GM12878 (cell line): ENCODE data around the gene GNAI2. TPM values are rescaled to one million over a fixed set of nuclear protein-coding genes. Genes with fewer than 3 reads are reported as not detected.

Experiments used
- ATAC-seq: fragments of 200-7000 bp; cut with Tn5 transposase; 3 replicates; pipeline ENCODE4 v1.9.1; 2020; ENCODE audit warnings: mild to moderate bottlenecking, moderate library complexity
- BruUV-seq: library from RNA; stranded (reverse); fragments of 400-500 nt; replicated peaks from 2 replicates; lab custom pipeline; 2021; lab: Mats Ljungman, UMichigan
- CTCF ChIA-PET: fragments of 300-600 bp; sonication (Branson Sonifier 250); formaldehyde crosslinking; extraction: SDS; loops from one replicate; lab custom pipeline; 2021; ENCODE audit warnings: inconsistent platforms; lab: Yijun Ruan, JAX
- POLR2A ChIA-PET: fragments of 350-600 bp; formaldehyde crosslinking; extraction: SDS; loops from one replicate; lab custom pipeline; 2021; ENCODE audit warnings: inconsistent platforms; lab: Charles Lee
- RAD21 ChIA-PET: fragments of 300-600 bp; sonication (Branson Sonifier 250); formaldehyde crosslinking; loops from one replicate; lab custom pipeline; 2023; ENCODE audit warnings: antibody characterized with exemption; ENCODE audit not compliant: unreplicated experiment; lab: Charles Lee
- SMC1A ChIA-PET: fragments of 300-600 bp; sonication (Branson Sonifier 250); formaldehyde crosslinking; loops from one replicate; lab custom pipeline; 2023; ENCODE audit not compliant: unreplicated experiment, uncharacterized antibody; lab: Charles Lee
- DNase-seq: peaks from one replicate; pipeline ENCODE4 v3.0.0-alpha.2; 2011; ENCODE audit warnings: low read depth, low spot score
- FAIRE-seq: peaks from 3 replicates; lab custom pipeline; 2011; peaks lifted over from hg19 to GRCh38; lab: Jason Lieb, UNC
- H2AFZ ChIP-seq: 2 replicates; pipeline ENCODE4 v1.6.0; 2011; ENCODE audit warnings: low read depth, low read length, control low read depth; ENCODE audit not compliant: control insufficient read depth
- H3K27ac ChIP-seq: 2 replicates; pipeline ENCODE4 v1.5.1; 2011; ENCODE audit warnings: control low read depth; ENCODE audit not compliant: control insufficient read depth, insufficient read depth
- H3K27me3 ChIP-seq, 2 experiments: replicated peaks in 1 of 2; 2 replicates each; pipeline versions ENCODE4 v1.6.0 to v1.6.1; 2011; ENCODE audit warnings: low read length in 1 of 2; ENCODE audit not compliant: control insufficient read depth in 2 of 2, insufficient read depth in 2 of 2
- H3K36me3 ChIP-seq, 2 experiments: 2 replicates each; pipeline ENCODE4 v1.5.1; 2011; ENCODE audit warnings: low read length in 1 of 2; ENCODE audit not compliant: control insufficient read depth in 2 of 2, insufficient read depth in 2 of 2
- H3K4me1 ChIP-seq: 2 replicates; pipeline ENCODE4 v1.6.1; 2011; ENCODE audit warnings: mild to moderate bottlenecking, low read length, moderate library complexity, mixed read lengths; ENCODE audit not compliant: control insufficient read depth, insufficient read depth
- H3K4me2 ChIP-seq: 2 replicates; pipeline ENCODE4 v1.6.0; 2011; ENCODE audit warnings: control low read depth; ENCODE audit not compliant: control insufficient read depth, insufficient read depth
- H3K4me3 ChIP-seq: fragments of 200-600 bp; sonication (generic); 2 replicates; pipeline ENCODE4 v1.5.1; 2016
- H3K79me2 ChIP-seq: 2 replicates; pipeline ENCODE4 v1.6.0; 2011; ENCODE audit warnings: low read length; ENCODE audit not compliant: control insufficient read depth, insufficient read depth
- H3K9ac ChIP-seq: 2 replicates; pipeline ENCODE4 v1.8.0; 2011; ENCODE audit warnings: low read length, control low read depth, mixed read lengths; ENCODE audit not compliant: control insufficient read depth, insufficient read depth
- H3K9me3 ChIP-seq: replicated peaks from 3 replicates; pipeline ENCODE4 v1.5.1; 2011; ENCODE audit warnings: mild to moderate bottlenecking, low read length; ENCODE audit not compliant: control insufficient read depth, insufficient read depth
- H4K20me1 ChIP-seq: 2 replicates; pipeline ENCODE4 v1.6.0; 2011; ENCODE audit not compliant: control insufficient read depth, insufficient read depth
- ATF3 ChIP-seq: IDR thresholded peaks from 2 replicates; pipeline ENCODE4 v1.6.1; 2011; ENCODE audit warnings: low read depth, mild to moderate bottlenecking, low read length, moderate library complexity, borderline replicate concordance; ENCODE audit errors: extremely low read depth
- E4F1 ChIP-seq: fragments of 450-650 bp; IDR thresholded peaks from 2 replicates; pipeline ENCODE4 v1.6.1; 2018; ENCODE audit warnings: borderline replicate concordance, mild to moderate bottlenecking; ENCODE audit not compliant: partially characterized antibody
- FOXM1 ChIP-seq: IDR thresholded peaks from 2 replicates; pipeline ENCODE4 v1.6.1; 2012; ENCODE audit warnings: low read depth, mild to moderate bottlenecking, inconsistent platforms, low read length, moderate library complexity
- PKNOX1 ChIP-seq: fragments of 450-650 bp; IDR thresholded peaks from 2 replicates; pipeline ENCODE4 v1.6.1; 2016; ENCODE audit warnings: mild to moderate bottlenecking
- PML ChIP-seq: IDR thresholded peaks from 2 replicates; pipeline ENCODE4 v1.6.1; 2012; ENCODE audit warnings: low read length, inconsistent platforms
- POU2F2 ChIP-seq: IDR thresholded peaks from 3 replicates; pipeline ENCODE4 v1.6.1; 2011; ENCODE audit warnings: low read depth, mild to moderate bottlenecking, low read length, borderline replicate concordance
- SKIL ChIP-seq: fragments of 450-650 bp; IDR thresholded peaks from 2 replicates; pipeline ENCODE4 v1.6.1; 2017; ENCODE audit warnings: mild to moderate bottlenecking, low read depth, inconsistent platforms; ENCODE audit not compliant: poor library complexity, severe bottlenecking
- TCF3 ChIP-seq: IDR thresholded peaks from 2 replicates; pipeline ENCODE4 v1.6.1; 2012; ENCODE audit warnings: low read depth, mild to moderate bottlenecking, low read length, borderline replicate concordance; ENCODE audit not compliant: insufficient read depth
- ZNF592 ChIP-seq: fragments of 450-650 bp; IDR thresholded peaks from 2 replicates; pipeline ENCODE4 v1.6.1; 2017; ENCODE audit warnings: mild to moderate bottlenecking, moderate library complexity
- WGBS: methylation state at CpG from one replicate; pipeline ENCODE4 v1.1.6; 2016; ENCODE audit warnings: low lambda C conversion rate; ENCODE audit not compliant: insufficient replicate concordance, insufficient coverage; ENCODE audit errors: missing lambda C conversion rate; 5-methylcytosine and 5-hydroxymethylcytosine counted together
- in situ Hi-C: fragments of 300-500 bp; cut with MboI; formaldehyde crosslinking; loops from 9 replicates; pipeline ENCODE4 v1.14.3; 2018; ENCODE audit warnings: mixed read lengths
- intact Hi-C: fragments of 100-400 bp; cut with micrococcal nuclease; formaldehyde crosslinking; loops from one replicate; pipeline ENCODE4 v1.14.2; 2022; ENCODE audit not compliant: unreplicated experiment
- polyA plus RNA-seq, 11 experiments: library from polyadenylated mRNA; depleted of rRNA in 4 of 11; unstranded in 6 of 11; stranded (reverse) in 5 of 11; fragments of >200 nt; fragmentation: Nextera tagmentation in 4 of 11; fragmentation: Illumina TruSeq in 1 of 11; extraction: Ambion mirVana in 4 of 11; extraction: Trizol in 1 of 11; gene quantifications; 1 replicate in 1 of 11; 2 replicates in 10 of 11; pipeline versions ENCODE4 v1.2.1 to v1.2.3, GENCODE V29; 2011 to 2016; ENCODE audit warnings: inconsistent platforms in 2 of 11, missing spikeins in 2 of 11, low read depth in 1 of 11
- total RNA-seq, 4 experiments: library from RNA; depleted of rRNA in 3 of 4; stranded (reverse); fragments of >200 nt in 3 of 4; fragmentation: Illumina TruSeq in 1 of 4; extraction: Trizol in 1 of 4; gene quantifications; 2 replicates each; pipeline versions ENCODE4 v1.2.1 to v1.2.3, GENCODE V29; 2013 to 2021

GNAI2 gene
- total and polyA plus RNA-seq, 10 of the 15 experiments (the other 5 are each of a cell fraction or from before 2014, with no cell fraction given): 5.0 to 346 (median 237) TPM

GRCh38 chr3:50218448-50218847 lies 17.6 kb upstream of the GNAI2 start:
- intact Hi-C loops (no loop called here), in situ Hi-C loops (no loop called here)
- Histone ChIP-seq H3K4me1 (peaks cover 3% of the 10 kb centered on the region; the same call in 1 of the 2 replicates), H3K4me3 (no peak overlapping the region), H3K79me2 (no peaks in the 10 kb centered on the region), H2AFZ (no peak overlapping the region), H3K9ac (no peak overlapping the region), H3K27ac (no peak overlapping the region), H4K20me1 (no peaks in the 10 kb centered on the region), H3K4me2 (no peak overlapping the region), H3K27me3 (no peaks in the 10 kb centered on the region; a peak in 2 of 4 replicates), H3K36me3 (no peaks in the 10 kb centered on the region), H3K9me3 (no peaks in the 10 kb centered on the region)
- no peak for TF ChIP-seq SKIL
- no peak for TF ChIP-seq POU2F2
- no peak for TF ChIP-seq TCF3
- no peak for TF ChIP-seq ATF3
- no peak for TF ChIP-seq PML
- no peak for TF ChIP-seq FOXM1
- no peak for TF ChIP-seq ZNF592
- no peak for TF ChIP-seq PKNOX1
- TF ChIP-seq E4F1: no peak
- 57% methylated on average over 17 of the region's 17 CpGs for WGBS
- CTCF ChIA-PET: interaction anchor here (1.1 to 1.9 kb wide), 4 partner anchors 25 to 29 kb away, joined by 3 to 7 read pairs (median 4); partner anchors contain the start of gene GNAT1
- no TSS peak for BruUV-seq
- no peak for DNase-seq
- ATAC-seq: no peak
- RAD21 ChIA-PET: no interaction called here
- POLR2A ChIA-PET: interaction anchor here (1.2 kb wide), 1 partner anchor 28 kb away, joined by 3 read pairs; no protein-coding TSS in a partner anchor
- SMC1A ChIA-PET: no interaction called here
- FAIRE-seq: no peak
